ENCODE data around the gene CHMP4A. TPM values are rescaled to one million over a fixed set of nuclear protein-coding genes. Genes with fewer than 3 reads are reported as not detected.

CHMP4A gene
- total RNA-seq, 1 experiment from 2014 or later = 34.6 TPM

DNA sequence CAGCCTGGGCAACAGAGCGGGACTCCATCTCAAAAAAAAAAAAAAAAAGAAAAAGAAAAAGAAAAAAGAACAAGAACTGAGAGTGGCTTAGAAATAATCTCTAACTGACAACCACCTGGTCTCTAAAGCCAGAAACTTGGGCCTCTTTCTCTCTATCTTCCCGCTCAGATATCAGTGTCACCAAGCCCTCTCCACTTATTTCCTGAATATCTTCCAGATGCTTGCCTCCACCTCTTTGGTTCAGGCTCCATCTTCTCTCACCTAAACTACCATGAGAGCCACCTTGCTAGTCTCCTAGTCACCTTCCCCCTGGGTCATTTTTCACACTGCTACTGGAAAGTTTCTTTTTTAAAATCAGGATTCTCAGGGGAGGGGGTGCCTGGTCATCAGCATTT is 16.2 kb downstream of the CHMP4A start:
- intact Hi-C loops (cut with micrococcal nuclease) = no loop called here
- ChIA-PET RAD21 (ENCODE audit: low non-redundant PET in 1 of 2, low total read pairs in 2 of 2, uncharacterized antibody in 2 of 2, unreplicated experiment in 2 of 2) (no interaction called here), POLR2A (no interaction called here), CTCF (no interaction called here)
- Histone ChIP-seq H3K27me3 (ENCODE audit: insufficient read depth, low read length) (no peaks in the 10 kb centered on the region), H3K9ac (ENCODE audit: low read length) (no peak overlapping the region), H2AFZ (ENCODE audit: low read depth, low read length, poor library complexity, severe bottlenecking) (no peak overlapping the region), H3K9me3 (ENCODE audit: control insufficient read depth in 1 of 2, insufficient read depth in 1 of 2, low read depth in 1 of 2, low read length in 2 of 2) (peaks cover 0 to 5% of the 10 kb centered on the region in 2 experiments; a peak in 1 of 4 replicates), H3K36me3 (ENCODE audit: control insufficient read depth in 1 of 2, insufficient read depth in 2 of 2, low read length in 2 of 2) (peaks cover 6 to 18% of the 10 kb centered on the region in 2 experiments; a peak in 3 of 4 replicates), H3K4me1 (ENCODE audit: control insufficient read depth in 1 of 2, insufficient read depth in 2 of 2, low read length in 2 of 2) (peaks cover 14 to 26% of the 10 kb centered on the region in 2 experiments), H3K79me2 (ENCODE audit: insufficient read depth, low read length) (peaks cover 30% of the 10 kb centered on the region), H3K9me2 (ENCODE audit: insufficient read depth) (no peaks in the 10 kb centered on the region), H3K4me2 (ENCODE audit: low read length) (peak overlapping the region; percentile 84; the same call in 1 of the 2 replicates), H4K20me1 (ENCODE audit: insufficient read depth) (no peaks in the 10 kb centered on the region), H3K4me3 (replicated peaks in 1 of 2; ENCODE audit: low read depth in 1 of 2, low read length in 2 of 2) (no peak overlapping the region), H3K27ac (ENCODE audit: low read depth, low read length) (peak overlapping the region; percentile 30; the same call in 1 of the 2 replicates)
- no TSS peak for BruUV-seq (replicated peaks)
- no peak for TF ChIP-seq SP1 (IDR thresholded peaks at IDR 0.05; ENCODE audit: low read depth)
- TF ChIP-seq ZFX (IDR thresholded peaks at IDR 0.05) = no peak
- no peak for TF ChIP-seq POLR2AphosphoS5 (IDR thresholded peaks at IDR 0.05; ENCODE audit: low read depth, low read length)
- TF ChIP-seq, protein P1, sequence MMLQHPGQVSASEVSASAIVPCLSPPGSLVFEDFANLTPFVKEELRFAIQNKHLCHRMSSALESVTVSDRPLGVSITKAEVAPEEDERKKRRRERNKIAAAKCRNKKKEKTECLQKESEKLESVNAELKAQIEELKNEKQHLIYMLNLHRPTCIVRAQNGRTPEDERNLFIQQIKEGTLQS (IDR thresholded peaks at IDR 0.05) = no peak
- TF ChIP-seq FOSL1 (IDR thresholded peaks at IDR 0.05; ENCODE audit: low read depth) = no peak
- ATAC-seq (no peak), DNase-seq (ENCODE audit: low read depth, low spot score) (no peak)

DNA sequence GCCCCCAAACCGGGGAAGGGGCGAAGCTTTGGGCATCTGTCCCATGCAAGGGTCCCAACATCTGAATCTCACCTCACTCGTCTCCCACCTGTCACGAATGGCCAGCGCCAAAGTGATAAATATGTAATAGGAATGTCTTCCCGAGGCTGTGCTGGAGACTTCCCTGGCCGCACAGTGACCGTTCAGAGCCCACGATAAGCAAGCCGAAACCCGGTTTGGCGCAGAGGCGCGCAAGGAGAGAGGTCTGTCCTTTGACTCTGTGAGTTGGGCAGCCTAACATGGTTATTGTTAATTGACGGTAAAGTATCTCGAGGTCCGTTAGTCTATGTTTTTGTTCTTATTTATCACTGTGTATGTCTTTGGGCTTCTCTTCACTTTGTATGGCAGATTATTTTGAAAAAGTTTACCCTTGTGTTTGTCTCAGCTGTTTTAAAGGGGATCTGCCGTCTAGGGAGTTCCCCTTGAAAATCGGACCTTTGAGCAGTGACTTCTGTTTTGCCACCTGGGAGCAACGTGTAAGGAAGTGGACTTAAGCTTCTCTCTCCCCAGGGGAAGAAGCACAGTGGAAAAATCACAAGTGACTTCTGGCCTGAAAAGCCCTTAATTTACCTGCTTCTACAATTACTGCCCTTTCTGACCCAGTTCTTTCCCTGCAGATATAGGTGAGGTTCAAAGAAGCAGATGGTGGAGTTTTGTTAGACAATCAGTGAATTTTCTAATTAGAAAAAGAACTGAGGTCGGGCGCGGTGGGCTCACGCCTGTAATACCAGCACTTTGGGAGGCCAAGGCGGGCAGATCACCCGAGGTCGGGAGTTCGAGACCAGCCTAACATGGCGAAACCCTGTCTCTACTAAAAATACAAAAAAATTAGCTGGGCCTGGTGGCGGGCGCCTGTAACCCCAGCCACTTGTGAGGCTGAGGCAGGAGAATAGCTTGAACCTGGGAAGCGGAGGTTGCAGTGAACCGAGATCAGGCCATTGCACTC is 16.9 kb downstream of the CHMP4A start:
- Histone ChIP-seq H2AFZ (ENCODE audit: low read depth, low read length, poor library complexity, severe bottlenecking) (no peak overlapping the region), H3K4me1 (ENCODE audit: control insufficient read depth in 1 of 2, insufficient read depth in 2 of 2, low read length in 2 of 2) (peaks cover 14 to 26% of the 10 kb centered on the region in 2 experiments), H3K4me3 (replicated peaks in 1 of 2; ENCODE audit: low read depth in 1 of 2, low read length in 2 of 2) (peak overlapping the region; percentile 85 to 88), H3K79me2 (ENCODE audit: insufficient read depth, low read length) (peaks cover 33% of the 10 kb centered on the region), H3K27ac (ENCODE audit: low read depth, low read length) (peak overlapping the region; percentile 96), H3K36me3 (ENCODE audit: control insufficient read depth in 1 of 2, insufficient read depth in 2 of 2, low read length in 2 of 2) (peaks cover 10 to 14% of the 10 kb centered on the region in 2 experiments), H3K9ac (ENCODE audit: low read length) (peak overlapping the region; percentile 91), H4K20me1 (ENCODE audit: insufficient read depth) (no peaks in the 10 kb centered on the region), H3K9me2 (ENCODE audit: insufficient read depth) (no peaks in the 10 kb centered on the region), H3K4me2 (ENCODE audit: low read length) (peak overlapping the region; percentile 84), H3K27me3 (ENCODE audit: insufficient read depth, low read length) (no peaks in the 10 kb centered on the region), H3K9me3 (ENCODE audit: control insufficient read depth in 1 of 2, insufficient read depth in 1 of 2, low read depth in 1 of 2, low read length in 2 of 2) (peaks cover 0 to 2% of the 10 kb centered on the region in 2 experiments; a peak in 1 of 4 replicates)
- ChIA-PET CTCF (interaction anchor here (0.9 kb wide), 1 partner anchor 101 kb away, joined by 4 read pairs; no protein-coding TSS in a partner anchor), RAD21 (ENCODE audit: low non-redundant PET in 1 of 2, low total read pairs in 2 of 2, uncharacterized antibody in 2 of 2, unreplicated experiment in 2 of 2) (no interaction called here), POLR2A (interaction anchor here (0.9 to 1.9 kb wide), 5 partner anchors 10 to 56 kb away, joined by 3 to 8 read pairs (median 4); partner anchors contain the start of genes CHMP4A, IRF9 and TINF2)
- TF ChIP-seq YY1 (IDR thresholded peaks at IDR 0.05; ENCODE audit: extremely low read depth, insufficient replicate concordance, low read depth, low read length) (no peak), EZH2 (IDR thresholded peaks at IDR 0.05) (no peak), POLR2AphosphoS5 (IDR thresholded peaks at IDR 0.05; ENCODE audit: low read depth, low read length) (no peak), SIN3A (IDR thresholded peaks at IDR 0.05; ENCODE audit: low read depth) (no peak), ELF1 (IDR thresholded peaks at IDR 0.05; ENCODE audit: borderline replicate concordance, low read depth) (no peak), CBX3 (IDR thresholded peaks at IDR 0.05; ENCODE audit: low read depth) (no peak), JUND (IDR thresholded peaks at IDR 0.05) (no peak), EGR1 (IDR thresholded peaks at IDR 0.05; ENCODE audit: low read depth) (no peak)
- TF ChIP-seq, protein P2, sequence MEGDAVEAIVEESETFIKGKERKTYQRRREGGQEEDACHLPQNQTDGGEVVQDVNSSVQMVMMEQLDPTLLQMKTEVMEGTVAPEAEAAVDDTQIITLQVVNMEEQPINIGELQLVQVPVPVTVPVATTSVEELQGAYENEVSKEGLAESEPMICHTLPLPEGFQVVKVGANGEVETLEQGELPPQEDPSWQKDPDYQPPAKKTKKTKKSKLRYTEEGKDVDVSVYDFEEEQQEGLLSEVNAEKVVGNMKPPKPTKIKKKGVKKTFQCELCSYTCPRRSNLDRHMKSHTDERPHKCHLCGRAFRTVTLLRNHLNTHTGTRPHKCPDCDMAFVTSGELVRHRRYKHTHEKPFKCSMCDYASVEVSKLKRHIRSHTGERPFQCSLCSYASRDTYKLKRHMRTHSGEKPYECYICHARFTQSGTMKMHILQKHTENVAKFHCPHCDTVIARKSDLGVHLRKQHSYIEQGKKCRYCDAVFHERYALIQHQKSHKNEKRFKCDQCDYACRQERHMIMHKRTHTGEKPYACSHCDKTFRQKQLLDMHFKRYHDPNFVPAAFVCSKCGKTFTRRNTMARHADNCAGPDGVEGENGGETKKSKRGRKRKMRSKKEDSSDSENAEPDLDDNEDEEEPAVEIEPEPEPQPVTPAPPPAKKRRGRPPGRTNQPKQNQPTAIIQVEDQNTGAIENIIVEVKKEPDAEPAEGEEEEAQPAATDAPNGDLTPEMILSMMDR (IDR thresholded peaks at IDR 0.05 in 2 of 3, conservative IDR thresholded peaks at IDR 0.05 in 1 of 3; ENCODE audit: borderline replicate concordance in 1 of 3, insufficient read depth in 1 of 3, low read depth in 2 of 3, low read length in 2 of 3) = no peak
- TF ChIP-seq, protein P1 (IDR thresholded peaks at IDR 0.05) = no peak
- BruUV-seq (replicated peaks) = TSS peak; percentile 73
- DNase-seq (ENCODE audit: low read depth, low spot score) (no peak), ATAC-seq (peak; percentile 22)
- intact Hi-C loops (cut with micrococcal nuclease) = no loop called here

Measured in HCT116 (cell line).